ENCODE data around the gene IZUMO1. TPM values are rescaled to one million over a fixed set of nuclear protein-coding genes. Genes with fewer than 3 reads are reported as not detected.

IZUMO1 gene
- total RNA-seq, 1 donor from 2014 or later: 0.26 TPM

GRCh38 chr19:48731452-48731851, 15.3 kb downstream of the IZUMO1 start:
- TF ChIP-seq, protein P1, sequence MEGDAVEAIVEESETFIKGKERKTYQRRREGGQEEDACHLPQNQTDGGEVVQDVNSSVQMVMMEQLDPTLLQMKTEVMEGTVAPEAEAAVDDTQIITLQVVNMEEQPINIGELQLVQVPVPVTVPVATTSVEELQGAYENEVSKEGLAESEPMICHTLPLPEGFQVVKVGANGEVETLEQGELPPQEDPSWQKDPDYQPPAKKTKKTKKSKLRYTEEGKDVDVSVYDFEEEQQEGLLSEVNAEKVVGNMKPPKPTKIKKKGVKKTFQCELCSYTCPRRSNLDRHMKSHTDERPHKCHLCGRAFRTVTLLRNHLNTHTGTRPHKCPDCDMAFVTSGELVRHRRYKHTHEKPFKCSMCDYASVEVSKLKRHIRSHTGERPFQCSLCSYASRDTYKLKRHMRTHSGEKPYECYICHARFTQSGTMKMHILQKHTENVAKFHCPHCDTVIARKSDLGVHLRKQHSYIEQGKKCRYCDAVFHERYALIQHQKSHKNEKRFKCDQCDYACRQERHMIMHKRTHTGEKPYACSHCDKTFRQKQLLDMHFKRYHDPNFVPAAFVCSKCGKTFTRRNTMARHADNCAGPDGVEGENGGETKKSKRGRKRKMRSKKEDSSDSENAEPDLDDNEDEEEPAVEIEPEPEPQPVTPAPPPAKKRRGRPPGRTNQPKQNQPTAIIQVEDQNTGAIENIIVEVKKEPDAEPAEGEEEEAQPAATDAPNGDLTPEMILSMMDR (IDR thresholded peaks at IDR 0.05; ENCODE audit: insufficient read depth, low read length, severe bottlenecking): no peak
- FAIRE-seq (peak; percentile 58), DNase-seq (ENCODE audit: low read depth) (no peak)
- H3K4me3 ChIP-seq (ENCODE audit: low read depth, low read length): no peak overlapping the region
- no peaks in the 10 kb centered on the region for H3K36me3 ChIP-seq (ENCODE audit: control insufficient read depth, insufficient read depth, low read length)
- H3K27me3 ChIP-seq (ENCODE audit: control insufficient read depth, insufficient read depth, low read length): no peaks in the 10 kb centered on the region

- no peak for DNase-seq (ENCODE audit: low read depth)
- TF ChIP-seq, protein P1 (IDR thresholded peaks at IDR 0.05; ENCODE audit: insufficient read depth, low read length, severe bottlenecking): no peak
- FAIRE-seq: no peak
- Histone ChIP-seq H3K36me3 (ENCODE audit: control insufficient read depth, insufficient read depth, low read length) (no peaks in the 10 kb centered on the region), H3K4me3 (ENCODE audit: low read depth, low read length) (peak overlapping the region; percentile 29), H3K27me3 (ENCODE audit: control insufficient read depth, insufficient read depth, low read length) (no peaks in the 10 kb centered on the region)
These were observed 17.6 kb downstream of the IZUMO1 start for GRCh38 chr19:48728911-48729664.

DNA sequence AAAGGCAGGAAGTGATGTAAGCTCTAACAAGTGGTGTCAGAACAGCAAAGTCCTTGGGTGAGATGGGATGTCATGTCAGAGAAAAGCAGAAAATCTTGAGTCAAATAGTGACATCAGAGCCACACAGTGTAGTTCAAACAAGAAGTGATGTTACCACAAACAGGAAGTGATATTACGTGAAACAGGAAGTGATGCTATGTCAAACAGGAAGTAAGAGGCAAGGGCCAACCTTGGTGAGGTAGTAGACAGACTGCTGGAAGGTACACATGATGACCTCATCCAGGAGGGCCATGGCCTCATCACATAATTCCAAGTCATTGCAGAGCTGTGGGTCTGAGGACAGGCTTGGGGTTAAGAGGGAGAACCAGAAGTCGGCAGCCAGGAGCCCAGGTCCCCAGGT, 20.2 kb downstream of the IZUMO1 start:
- FAIRE-seq (no peak), DNase-seq (ENCODE audit: low read depth) (no peak)
- TF ChIP-seq, protein P1 (IDR thresholded peaks at IDR 0.05; ENCODE audit: insufficient read depth, low read length, severe bottlenecking): no peak
- H3K27me3 ChIP-seq (ENCODE audit: control insufficient read depth, insufficient read depth, low read length): no peaks in the 10 kb centered on the region
- H3K36me3 ChIP-seq (ENCODE audit: control insufficient read depth, insufficient read depth, low read length): no peaks in the 10 kb centered on the region
- no peak overlapping the region for H3K4me3 ChIP-seq (ENCODE audit: low read depth, low read length)

GRCh38 chr19:48724796-48725753, 21.6 kb downstream of the IZUMO1 start:
- FAIRE-seq: no peak
- Histone ChIP-seq H3K27me3 (ENCODE audit: control insufficient read depth, insufficient read depth, low read length) (no peaks in the 10 kb centered on the region), H3K36me3 (ENCODE audit: control insufficient read depth, insufficient read depth, low read length) (no peaks in the 10 kb centered on the region), H3K4me3 (ENCODE audit: low read depth, low read length) (no peak overlapping the region)
- peak; percentile 91 for DNase-seq (ENCODE audit: low read depth)
- TF ChIP-seq, protein P1 (IDR thresholded peaks at IDR 0.05; ENCODE audit: insufficient read depth, low read length, severe bottlenecking): no peak

GRCh38 chr19:48722196-48722708, 24.5 kb downstream of the IZUMO1 start:
- DNase-seq (ENCODE audit: low read depth) (no peak), FAIRE-seq (no peak)
- no peak overlapping the region for H3K4me3 ChIP-seq (ENCODE audit: low read depth, low read length)
- TF ChIP-seq, protein P1 (IDR thresholded peaks at IDR 0.05; ENCODE audit: insufficient read depth, low read length, severe bottlenecking): no peak
- no peaks in the 10 kb centered on the region for H3K36me3 ChIP-seq (ENCODE audit: control insufficient read depth, insufficient read depth, low read length)
- no peaks in the 10 kb centered on the region for H3K27me3 ChIP-seq (ENCODE audit: control insufficient read depth, insufficient read depth, low read length)
